PC-9 (cell line): ENCODE data around the gene CDKN2B. TPM values are rescaled to one million over a fixed set of nuclear protein-coding genes. Genes with fewer than 3 reads are reported as not detected.

Source experiments
- BruUV-seq: library from RNA; stranded (reverse); fragments of 400-500 nt; replicated peaks from 2 replicates; lab custom pipeline; 2021; lab: Mats Ljungman, UMichigan
- CTCF ChIA-PET: fragments of 300-600 bp; sonication (Branson Sonifier 250); formaldehyde crosslinking; loops from one replicate; lab custom pipeline; 2022; ENCODE audit warnings: antibody characterized with exemption; lab: Charles Lee
- POLR2A ChIA-PET: fragments of 300-600 bp; sonication (Branson Sonifier 250); formaldehyde crosslinking; loops from one replicate; lab custom pipeline; 2022; ENCODE audit warnings: antibody characterized with exemption; ENCODE audit not compliant: unreplicated experiment; lab: Charles Lee
- DNase-seq, 2 experiments: peaks; one replicate each; pipeline versions ENCODE4 v3.0.0 to v3.0.0-alpha.2; 2015 to 2022; ENCODE audit warnings: mixed read lengths in 1 of 2
- H2AFZ ChIP-seq: fragments of 200-600 bp; sonication (generic); 2 replicates; pipeline ENCODE4 v1.8.1; 2017; ENCODE audit warnings: antibody characterized with exemption
- H3F3A ChIP-seq: fragments of 200-600 bp; sonication (generic); 2 replicates; pipeline ENCODE4 v1.8.1; 2017; ENCODE audit warnings: antibody characterized with exemption, mild to moderate bottlenecking, low read depth; ENCODE audit not compliant: insufficient read depth
- H3K27ac ChIP-seq: fragments of 200-600 bp; sonication (generic); 2 replicates; pipeline ENCODE4 v1.6.1; 2016; ENCODE audit warnings: mixed run types
- H3K27me3 ChIP-seq: fragments of 200-600 bp; sonication (generic); 2 replicates; pipeline ENCODE4 v1.6.1; 2016; ENCODE audit warnings: low read depth, mixed run types; ENCODE audit not compliant: insufficient read depth
- H3K36me3 ChIP-seq: fragments of 200-600 bp; sonication (generic); 2 replicates; pipeline ENCODE4 v1.6.1; 2016; ENCODE audit warnings: low read depth, mixed run types
- H3K4me1 ChIP-seq: fragments of 200-600 bp; sonication (generic); replicated peaks from 2 replicates; pipeline ENCODE4 v1.6.1; 2016; ENCODE audit warnings: mixed run types; ENCODE audit not compliant: insufficient read depth
- H3K4me2 ChIP-seq: fragments of 200-600 bp; sonication (generic); 2 replicates; pipeline ENCODE4 v1.6.1; 2017; ENCODE audit warnings: mixed run types
- H3K4me3 ChIP-seq: fragments of 200-600 bp; sonication (generic); 2 replicates; pipeline ENCODE4 v1.6.1; 2016; ENCODE audit warnings: mixed run types
- H3K79me2 ChIP-seq: fragments of 200-600 bp; sonication (generic); 2 replicates; pipeline ENCODE4 v1.6.1; 2017; ENCODE audit warnings: low read depth, mixed run types
- H3K9me2 ChIP-seq: fragments of 200-600 bp; sonication (generic); 2 replicates; pipeline ENCODE4 v1.8.1; 2017; ENCODE audit warnings: mild to moderate bottlenecking; ENCODE audit not compliant: insufficient read depth
- H3K9me3 ChIP-seq: fragments of 200-600 bp; sonication (generic); 2 replicates; pipeline ENCODE4 v1.8.1; 2016; ENCODE audit warnings: low read depth; ENCODE audit not compliant: insufficient read depth
- H4K20me1 ChIP-seq: fragments of 200-600 bp; sonication (generic); 2 replicates; pipeline ENCODE4 v1.8.1; 2017; ENCODE audit not compliant: insufficient read depth
- CTCF ChIP-seq: fragments of 200-600 bp; sonication (generic); conservative IDR thresholded peaks from 2 replicates; pipeline ENCODE4 v1.6.1; 2017; ENCODE audit warnings: mixed run types, antibody characterized with exemption, mild to moderate bottlenecking, moderate library complexity
- EZH2 ChIP-seq: fragments of 200-600 bp; sonication (generic); IDR thresholded peaks from 2 replicates; pipeline ENCODE4 v1.8.0; 2017; ENCODE audit warnings: antibody characterized with exemption, low read depth
- intact Hi-C: fragments of 100-400 bp; cut with micrococcal nuclease; formaldehyde crosslinking; loops from one replicate; pipeline ENCODE4 v1.10.0; 2022; ENCODE audit not compliant: unreplicated experiment
- total RNA-seq: library from RNA; stranded (reverse); gene quantifications from 2 replicates; pipeline ENCODE4 v1.2.3, GENCODE V29; 2021

CDKN2B gene
- total RNA-seq, 1 experiment from 2014 or later = 33.8 TPM

DNA sequence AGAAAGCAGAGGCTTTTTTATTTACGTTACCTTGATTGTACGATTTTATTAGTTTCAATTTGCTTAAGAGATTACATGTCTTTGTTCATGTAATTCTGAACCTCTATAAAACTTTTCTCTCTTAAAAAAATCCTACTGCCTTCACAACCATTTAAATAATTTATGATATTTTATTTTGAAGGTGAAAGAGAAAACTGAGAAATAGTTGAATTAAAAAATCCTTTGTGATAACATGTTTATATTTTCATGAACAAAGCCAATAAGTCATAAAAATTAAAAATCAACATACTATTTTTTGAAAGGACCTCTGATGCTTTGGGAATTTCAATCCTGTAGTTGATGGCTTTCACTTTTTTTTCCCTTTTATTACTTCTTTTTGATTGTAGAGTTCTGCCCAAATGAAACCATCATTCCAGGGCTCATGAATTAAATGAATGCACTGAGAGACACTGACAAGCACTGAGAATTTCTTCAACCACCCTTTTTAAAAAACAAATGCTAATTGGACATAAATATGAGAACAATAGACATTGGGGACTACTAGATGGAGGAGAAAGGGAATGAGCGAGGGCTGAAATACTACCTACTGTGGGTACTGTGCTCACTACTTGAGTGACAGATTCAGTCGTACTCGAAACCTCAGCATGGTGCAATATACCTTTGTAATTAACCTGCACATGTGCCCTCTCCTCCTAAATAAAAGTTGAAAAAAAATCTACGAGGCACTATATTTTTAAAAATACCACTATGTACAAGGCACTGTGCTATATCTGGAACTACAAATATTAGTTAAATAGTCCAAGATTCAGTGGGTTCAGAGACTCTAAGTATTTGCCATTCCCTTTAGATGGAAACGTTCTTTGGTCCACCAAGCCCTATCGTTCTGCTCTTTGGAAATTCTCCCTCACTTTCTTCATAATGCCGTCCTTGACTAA is 20.8 kb downstream of the CDKN2B start:
- no peak for TF ChIP-seq CTCF
- TF ChIP-seq EZH2 = no peak
- no peak overlapping the region for H2AFZ ChIP-seq
- intact Hi-C loops = loop anchor here (10.0 kb wide), 1 partner anchor 466 kb away; no protein-coding TSS in a partner anchor
- H3K4me2 ChIP-seq = peak overlapping the region; percentile 62
- H3K9me3 ChIP-seq = no peaks in the 10 kb centered on the region
- peaks cover 21% of the 10 kb centered on the region for H3K36me3 ChIP-seq
- CTCF ChIA-PET = no interaction called here
- no peaks in the 10 kb centered on the region for H3K9me2 ChIP-seq
- H3K4me3 ChIP-seq = no peak overlapping the region; the same call in 1 of the 2 replicates
- no peak for DNase-seq
- H4K20me1 ChIP-seq = no peaks in the 10 kb centered on the region
- H3K27ac ChIP-seq = peak overlapping the region; percentile 23; the same call in 1 of the 2 replicates
- BruUV-seq = no TSS peak
- peaks cover 100% of the 10 kb centered on the region for H3K79me2 ChIP-seq
- H3F3A ChIP-seq = peaks cover 4% of the 10 kb centered on the region; the same call in 1 of the 2 replicates
- no peaks in the 10 kb centered on the region for H3K27me3 ChIP-seq
- peaks cover 25% of the 10 kb centered on the region; the same call in 1 of the 2 replicates for H3K4me1 ChIP-seq
- POLR2A ChIA-PET = interaction anchor here (0.6 kb wide), 1 partner anchor 124 kb away, joined by 5 read pairs; no protein-coding TSS in a partner anchor

- Histone ChIP-seq H4K20me1 (no peaks in the 10 kb centered on the region), H3K27ac (no peak overlapping the region), H3K79me2 (peaks cover 99% of the 10 kb centered on the region), H3K36me3 (peaks cover 15% of the 10 kb centered on the region), H3K4me1 (peaks cover 18% of the 10 kb centered on the region; the same call in 1 of the 2 replicates), H3K4me3 (no peak overlapping the region), H3K27me3 (no peaks in the 10 kb centered on the region), H3K9me3 (no peaks in the 10 kb centered on the region), H2AFZ (no peak overlapping the region), H3K4me2 (no peak overlapping the region), H3K9me2 (no peaks in the 10 kb centered on the region), H3F3A (no peaks in the 10 kb centered on the region)
- ChIA-PET CTCF (no interaction called here), POLR2A (interaction anchor here (0.7 kb wide), 1 partner anchor 181 kb away, joined by 7 read pairs; no protein-coding TSS in a partner anchor)
- BruUV-seq = no TSS peak
- DNase-seq = no peak
- intact Hi-C loops = loop anchor here (10.0 kb wide), 1 partner anchor 469 kb away; no protein-coding TSS in a partner anchor
- TF ChIP-seq EZH2 (no peak), CTCF (no peak)
Observed at GRCh38 chr9:21985964-21986667, 23.0 kb downstream of the CDKN2B start.

- Histone ChIP-seq H3K9me2 (no peaks in the 10 kb centered on the region), H3K4me2 (no peak overlapping the region), H4K20me1 (no peaks in the 10 kb centered on the region), H3K4me1 (peaks cover 12% of the 10 kb centered on the region; the same call in 1 of the 2 replicates), H3K36me3 (peaks cover 11% of the 10 kb centered on the region), H3K9me3 (no peaks in the 10 kb centered on the region), H2AFZ (no peak overlapping the region), H3K79me2 (peaks cover 95% of the 10 kb centered on the region), H3F3A (no peaks in the 10 kb centered on the region), H3K27ac (no peak overlapping the region), H3K4me3 (no peak overlapping the region), H3K27me3 (no peaks in the 10 kb centered on the region)
- ChIA-PET POLR2A (no interaction called here), CTCF (interaction anchor here (0.6 kb wide), 1 partner anchor 13 kb away, joined by 3 read pairs; no protein-coding TSS in a partner anchor)
- intact Hi-C loops = loop anchor here (10.0 kb wide), 1 partner anchor 471 kb away; no protein-coding TSS in a partner anchor
- DNase-seq = no peak
- TF ChIP-seq CTCF = no peak
- no peak for TF ChIP-seq EZH2
- BruUV-seq = no TSS peak
Observed at GRCh38 chr9:21984101-21984500, 25.0 kb downstream of the CDKN2B start.
